Osteoblast (primary cell): Measurements from ENCODE around the gene REM2. TPM values are rescaled to one million over a fixed set of nuclear protein-coding genes. Genes with fewer than 3 reads are reported as not detected.

Experiments
- DNase-seq: peaks from one replicate; pipeline ENCODE4 v3.0.0; 2011; ENCODE audit warnings: low spot score, mixed read lengths; ENCODE audit not compliant: insufficient read length; ENCODE audit errors: missing footprints
- H2AFZ ChIP-seq: 2 replicates; pipeline ENCODE4 v1.6.0; 2011; ENCODE audit warnings: mild to moderate bottlenecking, low read length
- H3K27ac ChIP-seq: 2 replicates; pipeline ENCODE4 v1.5.1; 2011; ENCODE audit warnings: mild to moderate bottlenecking, low read depth, low read length, moderate library complexity
- H3K27me3 ChIP-seq: 2 replicates; pipeline ENCODE4 v1.6.0; 2012; ENCODE audit warnings: mild to moderate bottlenecking, control low read depth, inconsistent platforms, low read length, moderate library complexity; ENCODE audit not compliant: insufficient read depth
- H3K36me3 ChIP-seq: 2 replicates; pipeline ENCODE4 v1.5.1; 2011; ENCODE audit warnings: mild to moderate bottlenecking, low read length, control low read depth, moderate library complexity; ENCODE audit not compliant: insufficient read depth
- H3K4me1 ChIP-seq: 2 replicates; pipeline ENCODE4 v1.5.1; 2011; ENCODE audit warnings: mild to moderate bottlenecking, low read length, control low read depth, moderate library complexity; ENCODE audit not compliant: insufficient read depth
- H3K4me2 ChIP-seq: 2 replicates; pipeline ENCODE4 v1.6.0; 2011; ENCODE audit warnings: mild to moderate bottlenecking, low read length; ENCODE audit not compliant: insufficient read depth
- H3K4me3 ChIP-seq: fragments of 200-600 bp; sonication (generic); 3 replicates; pipeline ENCODE4 v1.5.1; 2012; ENCODE audit warnings: mild to moderate bottlenecking, low read length, inconsistent platforms; ENCODE audit not compliant: insufficient read depth
- H3K79me2 ChIP-seq: 2 replicates; pipeline ENCODE4 v1.6.0; 2012; ENCODE audit warnings: mild to moderate bottlenecking, low read length, control low read depth, inconsistent platforms; ENCODE audit not compliant: insufficient read depth
- H3K9me3 ChIP-seq: 2 replicates; pipeline ENCODE4 v1.5.1; 2011; ENCODE audit warnings: low read depth, low read length, control low read depth
- H4K20me1 ChIP-seq: 2 replicates; pipeline ENCODE4 v1.6.0; 2012; ENCODE audit warnings: mild to moderate bottlenecking, low read length, control low read depth; ENCODE audit not compliant: insufficient read depth
- total RNA-seq: library from RNA; depleted of rRNA; stranded (reverse); fragments of >200 nt; gene quantifications from 2 replicates; pipeline ENCODE4 v1.2.3, GENCODE V29; 2012
- TF ChIP-seq, protein P1 (sequence below): IDR thresholded peaks from 2 replicates; pipeline ENCODE4 v1.5.1; 2011; ENCODE audit warnings: mild to moderate bottlenecking, low read depth, low read length, moderate library complexity; ENCODE audit errors: extremely low read depth

REM2 gene
- total RNA-seq, 1 donor, result 0.36 TPM

- Histone ChIP-seq H3K4me2 (no peak overlapping the region), H2AFZ (no peak overlapping the region), H3K27me3 (no peaks in the 10 kb centered on the region), H4K20me1 (peaks cover 24% of the 10 kb centered on the region), H3K36me3 (peaks cover 53% of the 10 kb centered on the region), H3K27ac (no peak overlapping the region), H3K9me3 (no peaks in the 10 kb centered on the region), H3K4me3 (no peak overlapping the region), H3K4me1 (peaks cover 3% of the 10 kb centered on the region), H3K79me2 (peaks cover 24% of the 10 kb centered on the region)
- peak; percentile 38 for DNase-seq
- TF ChIP-seq, protein P1, sequence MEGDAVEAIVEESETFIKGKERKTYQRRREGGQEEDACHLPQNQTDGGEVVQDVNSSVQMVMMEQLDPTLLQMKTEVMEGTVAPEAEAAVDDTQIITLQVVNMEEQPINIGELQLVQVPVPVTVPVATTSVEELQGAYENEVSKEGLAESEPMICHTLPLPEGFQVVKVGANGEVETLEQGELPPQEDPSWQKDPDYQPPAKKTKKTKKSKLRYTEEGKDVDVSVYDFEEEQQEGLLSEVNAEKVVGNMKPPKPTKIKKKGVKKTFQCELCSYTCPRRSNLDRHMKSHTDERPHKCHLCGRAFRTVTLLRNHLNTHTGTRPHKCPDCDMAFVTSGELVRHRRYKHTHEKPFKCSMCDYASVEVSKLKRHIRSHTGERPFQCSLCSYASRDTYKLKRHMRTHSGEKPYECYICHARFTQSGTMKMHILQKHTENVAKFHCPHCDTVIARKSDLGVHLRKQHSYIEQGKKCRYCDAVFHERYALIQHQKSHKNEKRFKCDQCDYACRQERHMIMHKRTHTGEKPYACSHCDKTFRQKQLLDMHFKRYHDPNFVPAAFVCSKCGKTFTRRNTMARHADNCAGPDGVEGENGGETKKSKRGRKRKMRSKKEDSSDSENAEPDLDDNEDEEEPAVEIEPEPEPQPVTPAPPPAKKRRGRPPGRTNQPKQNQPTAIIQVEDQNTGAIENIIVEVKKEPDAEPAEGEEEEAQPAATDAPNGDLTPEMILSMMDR, result no peak
Measured at GRCh38 chr14:22878271-22879246, 4.5 kb upstream of the REM2 start.

GRCh38 chr14:22882064-22882463 is 958 bp upstream of the REM2 start:
- TF ChIP-seq, protein P1, result no peak
- Histone ChIP-seq H2AFZ (no peak overlapping the region), H3K9me3 (no peaks in the 10 kb centered on the region), H3K36me3 (peaks cover 21% of the 10 kb centered on the region), H3K4me3 (no peak overlapping the region), H4K20me1 (no peaks in the 10 kb centered on the region), H3K27ac (no peak overlapping the region), H3K27me3 (no peaks in the 10 kb centered on the region), H3K4me1 (peaks cover under 1% of the 10 kb centered on the region), H3K4me2 (no peak overlapping the region), H3K79me2 (no peaks in the 10 kb centered on the region)
- DNase-seq, result peak; percentile 71

- peak overlapping the region; percentile 19 for H3K4me2 ChIP-seq
- no peak overlapping the region for H3K4me3 ChIP-seq
- no peak overlapping the region for H3K27ac ChIP-seq
- H3K27me3 ChIP-seq, result no peaks in the 10 kb centered on the region
- H3K9me3 ChIP-seq, result no peaks in the 10 kb centered on the region
- peaks cover under 1% of the 10 kb centered on the region for H3K79me2 ChIP-seq
- peaks cover 15% of the 10 kb centered on the region for H3K36me3 ChIP-seq
- no peak overlapping the region for H2AFZ ChIP-seq
- peaks cover 6% of the 10 kb centered on the region for H3K4me1 ChIP-seq
- peak; percentile 93 for DNase-seq
- TF ChIP-seq, protein P1, result no peak
- H4K20me1 ChIP-seq, result no peaks in the 10 kb centered on the region
Measured at GRCh38 chr14:22882529-22883172, 371 bp upstream of the REM2 start.
